ENCODE data around the gene USP1. TPM values are rescaled to one million over a fixed set of nuclear protein-coding genes. Genes with fewer than 3 reads are reported as not detected.

Gene USP1
- total and polyA plus RNA-seq, 10 of the 15 experiments (the other 5 are each of a cell fraction or from before 2014, with no cell fraction given), result 25.6 to 77.9 (median 48.1) TPM

- H2AFZ ChIP-seq (ENCODE audit: control insufficient read depth, low read depth, low read length), result no peak overlapping the region
- no peak overlapping the region for H3K4me2 ChIP-seq (ENCODE audit: control insufficient read depth, insufficient read depth)
- H3K9ac ChIP-seq (ENCODE audit: control insufficient read depth, insufficient read depth, low read length), result no peak overlapping the region
- H3K27ac ChIP-seq (ENCODE audit: control insufficient read depth, insufficient read depth), result no peak overlapping the region
- ATAC-seq, result no peak
- no peaks in the 10 kb centered on the region for H3K4me1 ChIP-seq (ENCODE audit: control insufficient read depth, insufficient read depth, low read length)
- H3K36me3 ChIP-seq (ENCODE audit: control insufficient read depth in 2 of 2, insufficient read depth in 2 of 2, low read length in 1 of 2), result no peaks in the 10 kb centered on the region
- no peaks in the 10 kb centered on the region for H3K27me3 ChIP-seq (replicated peaks in 1 of 2; ENCODE audit: control insufficient read depth in 2 of 2, insufficient read depth in 2 of 2, low read length in 1 of 2)
- intact Hi-C loops (cut with micrococcal nuclease; ENCODE audit: unreplicated experiment), result no loop called here
- H3K9me3 ChIP-seq (replicated peaks; ENCODE audit: control insufficient read depth, insufficient read depth, low read length), result no peaks in the 10 kb centered on the region
- H3K79me2 ChIP-seq (ENCODE audit: control insufficient read depth, insufficient read depth, low read length), result no peaks in the 10 kb centered on the region
- 92% methylated on average over 1 of the region's 1 CpG for WGBS (ENCODE audit: insufficient coverage, insufficient replicate concordance, low lambda C conversion rate, missing lambda C conversion rate)
- no peak for FAIRE-seq
- no peak for DNase-seq (ENCODE audit: low read depth, low spot score)
- H3K4me3 ChIP-seq, result no peak overlapping the region
- in situ Hi-C loops (cut with MboI), result no loop called here
- no peaks in the 10 kb centered on the region for H4K20me1 ChIP-seq (ENCODE audit: control insufficient read depth, insufficient read depth)
- RAD21 ChIA-PET (ENCODE audit: unreplicated experiment), result no interaction called here
- POLR2A ChIA-PET, result no interaction called here
- CTCF ChIA-PET, result interaction anchor here (0.9 to 1.1 kb wide), 2 partner anchors 9 to 245 kb away, joined by 3 read pairs; no protein-coding TSS in a partner anchor
- SMC1A ChIA-PET (ENCODE audit: uncharacterized antibody, unreplicated experiment), result no interaction called here
- no peak for TF ChIP-seq NFXL1 (IDR thresholded peaks at IDR 0.05; ENCODE audit: borderline replicate concordance)
- no peak for TF ChIP-seq HDAC2 (IDR thresholded peaks at IDR 0.05)
- BruUV-seq (replicated peaks), result no TSS peak
Measured at GRCh38 chr1:62420214-62420613, 16.6 kb upstream of the USP1 start.

GRCh38 chr1:62423580-62424242 is 13.1 kb upstream of the USP1 start:
- H3K27ac ChIP-seq (ENCODE audit: control insufficient read depth, insufficient read depth), result no peak overlapping the region
- no peaks in the 10 kb centered on the region for H3K4me1 ChIP-seq (ENCODE audit: control insufficient read depth, insufficient read depth, low read length)
- FAIRE-seq, result no peak
- no peaks in the 10 kb centered on the region for H3K36me3 ChIP-seq (ENCODE audit: control insufficient read depth in 2 of 2, insufficient read depth in 2 of 2, low read length in 1 of 2)
- no peaks in the 10 kb centered on the region for H3K9me3 ChIP-seq (replicated peaks; ENCODE audit: control insufficient read depth, insufficient read depth, low read length)
- SMC1A ChIA-PET (ENCODE audit: uncharacterized antibody, unreplicated experiment), result interaction anchor here (1.3 kb wide), 1 partner anchor 321 kb away, joined by 3 read pairs; no protein-coding TSS in a partner anchor
- no peaks in the 10 kb centered on the region for H3K79me2 ChIP-seq (ENCODE audit: control insufficient read depth, insufficient read depth, low read length)
- 81% methylated on average over 14 of the region's 14 CpGs for WGBS (ENCODE audit: insufficient coverage, insufficient replicate concordance, low lambda C conversion rate, missing lambda C conversion rate)
- H3K27me3 ChIP-seq (replicated peaks in 1 of 2; ENCODE audit: control insufficient read depth in 2 of 2, insufficient read depth in 2 of 2, low read length in 1 of 2), result no peaks in the 10 kb centered on the region
- in situ Hi-C loops (cut with MboI) (no loop called here), intact Hi-C loops (cut with micrococcal nuclease; ENCODE audit: unreplicated experiment) (no loop called here)
- RAD21 ChIA-PET (ENCODE audit: unreplicated experiment), result interaction anchor here (1.5 kb wide), 1 partner anchor 322 kb away, joined by 3 read pairs; no protein-coding TSS in a partner anchor
- ATAC-seq, result no peak
- no peak overlapping the region for H2AFZ ChIP-seq (ENCODE audit: control insufficient read depth, low read depth, low read length)
- no peak for DNase-seq (ENCODE audit: low read depth, low spot score)
- no peaks in the 10 kb centered on the region for H4K20me1 ChIP-seq (ENCODE audit: control insufficient read depth, insufficient read depth)
- no peak overlapping the region for H3K9ac ChIP-seq (ENCODE audit: control insufficient read depth, insufficient read depth, low read length)
- CTCF ChIA-PET, result no interaction called here
- H3K4me3 ChIP-seq, result no peak overlapping the region
- POLR2A ChIA-PET, result no interaction called here
- no peak overlapping the region for H3K4me2 ChIP-seq (ENCODE audit: control insufficient read depth, insufficient read depth)
- BruUV-seq (replicated peaks), result no TSS peak
- TF ChIP-seq IRF3 (IDR thresholded peaks at IDR 0.05) (no peak), ZBTB33 (IDR thresholded peaks at IDR 0.05) (no peak), STAT3 (IDR thresholded peaks at IDR 0.05; ENCODE audit: low read depth, low read length) (no peak), GATAD2B (conservative IDR thresholded peaks at IDR 0.05; ENCODE audit: low read depth) (no peak), E2F4 (IDR thresholded peaks at IDR 0.05; ENCODE audit: low read depth, low read length) (no peak), IRF5 (IDR thresholded peaks at IDR 0.05; ENCODE audit: borderline replicate concordance) (no peak), TCF3 (IDR thresholded peaks at IDR 0.05; ENCODE audit: borderline replicate concordance, insufficient read depth, low read depth, low read length) (no peak), STAT1 (conservative IDR thresholded peaks at IDR 0.05) (no peak), IKZF1 (conservative IDR thresholded peaks at IDR 0.05) (no peak), ZNF217 (IDR thresholded peaks at IDR 0.05) (no peak)
